T-helper 2 cell treated with Interferon-gamma antibody and Interleukin-4, amounts not matched to agents 5 μg/mL and 100 μg/mL, for 36 hours (primary cell): Measurements from ENCODE around the gene HRG.
"Not testable (repeated sequence)": the region's sequence is repeated elsewhere in the genome, so short reads cannot be mapped to it uniquely, and the experiment has no call there.

ENCODE experiments used
- DNase-seq: peaks from one replicate; pipeline ENCODE4 v3.0.0; 2021; ENCODE audit warnings: low spot score
- H3K27ac Mint-ChIP-seq: one replicate; pipeline ENCODE4 v1.8.0; 2021; ENCODE audit warnings: mild to moderate bottlenecking, mixed read lengths
- H3K27me3 Mint-ChIP-seq: one replicate; pipeline ENCODE4 v1.8.0; 2021; ENCODE audit warnings: low read depth, mixed read lengths
- H3K36me3 Mint-ChIP-seq: one replicate; pipeline ENCODE4 v1.8.0; 2021; ENCODE audit warnings: low read depth, mixed read lengths
- H3K4me1 Mint-ChIP-seq: one replicate; pipeline ENCODE4 v1.8.0; 2021; ENCODE audit warnings: low read depth, mixed read lengths
- H3K4me3 Mint-ChIP-seq: one replicate; pipeline ENCODE4 v1.8.0; 2022; ENCODE audit warnings: mild to moderate bottlenecking, moderate library complexity, mixed read lengths
- H3K9me3 Mint-ChIP-seq: one replicate; pipeline ENCODE4 v1.8.0; 2021; ENCODE audit warnings: mixed read lengths

HRG gene

GRCh38 chr3:186679151-186679550, 13.3 kb downstream of the HRG start:
- Mint-ChIP-seq H3K27ac (no peak overlapping the region), H3K27me3 (peaks cover 56% of the 10 kb centered on the region)

GRCh38 chr3:186680869-186681268, 15.1 kb downstream of the HRG start:
- H3K4me1 Mint-ChIP-seq: no peaks in the 10 kb centered on the region
- no peak for DNase-seq
- no peak overlapping the region for H3K27ac Mint-ChIP-seq
- H3K36me3 Mint-ChIP-seq: no peaks in the 10 kb centered on the region
- peaks cover 48% of the 10 kb centered on the region for H3K27me3 Mint-ChIP-seq
- H3K4me3 Mint-ChIP-seq: no peak overlapping the region
- peaks cover 11% of the 10 kb centered on the region for H3K9me3 Mint-ChIP-seq

More at GRCh38 chr3:186679151-186679550, 13.3 kb downstream of the HRG start:
- Mint-ChIP-seq H3K4me1 (no peaks in the 10 kb centered on the region), H3K9me3 (no peaks in the 10 kb centered on the region), H3K36me3 (no peaks in the 10 kb centered on the region), H3K4me3 (no peak overlapping the region)
- no peak for DNase-seq

DNA sequence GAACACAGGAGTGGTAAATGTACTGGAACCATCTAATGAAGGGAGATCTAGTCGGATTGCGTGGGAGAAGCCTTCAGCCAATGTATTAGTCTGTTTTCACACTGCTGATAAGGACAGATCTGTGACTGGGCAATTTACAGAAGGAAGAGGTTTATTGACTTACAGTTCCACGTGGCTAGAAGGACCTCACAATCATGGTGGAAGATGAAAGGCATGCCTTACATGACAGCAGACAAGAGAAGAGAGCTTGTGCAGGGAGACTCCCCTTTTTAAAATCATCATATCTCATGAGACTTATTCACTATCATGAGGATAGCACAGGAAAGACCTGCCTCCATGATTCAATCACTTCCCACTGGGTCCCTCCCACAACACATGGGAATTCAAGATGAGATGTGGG, 17.0 kb downstream of the HRG start:
- Mint-ChIP-seq H3K27ac (no peak overlapping the region), H3K27me3 (peaks cover 41% of the 10 kb centered on the region), H3K9me3 (peaks cover 11% of the 10 kb centered on the region), H3K4me3 (no peak overlapping the region), H3K4me1 (no peaks in the 10 kb centered on the region), H3K36me3 (no peaks in the 10 kb centered on the region)
- no peak for DNase-seq

- Mint-ChIP-seq H3K36me3 (no peaks in the 10 kb centered on the region), H3K27ac (no peak overlapping the region), H3K4me1 (no peaks in the 10 kb centered on the region), H3K4me3 (no peak overlapping the region), H3K27me3 (peaks cover 38% of the 10 kb centered on the region), H3K9me3 (peaks cover 11% of the 10 kb centered on the region)
- no peak for DNase-seq
These were observed 18.2 kb downstream of the HRG start for GRCh38 chr3:186683979-186684378.

GRCh38 chr3:186686475-186686874, 20.7 kb downstream of the HRG start:
- not testable (repeated sequence) for H3K4me3 Mint-ChIP-seq, H3K27ac Mint-ChIP-seq, H3K4me1 Mint-ChIP-seq, DNase-seq, H3K36me3 Mint-ChIP-seq
- peaks cover 27% of the 10 kb centered on the region for H3K27me3 Mint-ChIP-seq
- H3K9me3 Mint-ChIP-seq: peaks cover 11% of the 10 kb centered on the region

- peaks cover 28% of the 10 kb centered on the region for H3K27me3 Mint-ChIP-seq
- H3K4me3 Mint-ChIP-seq: no peak overlapping the region
These were observed 21.4 kb downstream of the HRG start for GRCh38 chr3:186687120-186687651.

GRCh38 chr3:186690304-186690703, 24.5 kb downstream of the HRG start:
- peaks cover 25% of the 10 kb centered on the region for H3K27me3 Mint-ChIP-seq
- H3K27ac Mint-ChIP-seq, H3K4me1 Mint-ChIP-seq, H3K4me3 Mint-ChIP-seq, H3K36me3 Mint-ChIP-seq, DNase-seq, H3K9me3 Mint-ChIP-seq: not testable (repeated sequence)

More at GRCh38 chr3:186687120-186687651, 21.4 kb downstream of the HRG start:
- H3K4me1 Mint-ChIP-seq: peaks cover 4% of the 10 kb centered on the region
- H3K36me3 Mint-ChIP-seq: no peaks in the 10 kb centered on the region
- no peak overlapping the region for H3K27ac Mint-ChIP-seq
- no peak for DNase-seq
- peaks cover 11% of the 10 kb centered on the region for H3K9me3 Mint-ChIP-seq

- H3K9me3 Mint-ChIP-seq: no peaks in the 10 kb centered on the region
- DNase-seq: no peak
- H3K27me3 Mint-ChIP-seq: peaks cover 24% of the 10 kb centered on the region
- H3K4me1 Mint-ChIP-seq: peaks cover 4% of the 10 kb centered on the region
- no peaks in the 10 kb centered on the region for H3K36me3 Mint-ChIP-seq
- no peak overlapping the region for H3K27ac Mint-ChIP-seq
- H3K4me3 Mint-ChIP-seq: no peak overlapping the region
These were observed 25.9 kb downstream of the HRG start for GRCh38 chr3:186691676-186692075.

- no peak for DNase-seq
- Mint-ChIP-seq H3K36me3 (no peaks in the 10 kb centered on the region), H3K27ac (no peak overlapping the region), H3K27me3 (peaks cover 17% of the 10 kb centered on the region), H3K9me3 (no peaks in the 10 kb centered on the region), H3K4me3 (no peak overlapping the region), H3K4me1 (peaks cover 4% of the 10 kb centered on the region)
These were observed 28.0 kb downstream of the HRG start for GRCh38 chr3:186693843-186694242.

GRCh38 chr3:186694288-186695032, 28.6 kb downstream of the HRG start:
- H3K27me3 Mint-ChIP-seq: peaks cover 19% of the 10 kb centered on the region
- no peak overlapping the region for H3K27ac Mint-ChIP-seq
- peaks cover 4% of the 10 kb centered on the region for H3K4me1 Mint-ChIP-seq
- H3K36me3 Mint-ChIP-seq: no peaks in the 10 kb centered on the region
- no peak for DNase-seq
- no peak overlapping the region for H3K4me3 Mint-ChIP-seq
- H3K9me3 Mint-ChIP-seq: no peaks in the 10 kb centered on the region

- Mint-ChIP-seq H3K4me1 (peaks cover 2% of the 10 kb centered on the region), H3K9me3 (no peaks in the 10 kb centered on the region), H3K36me3 (no peaks in the 10 kb centered on the region), H3K4me3 (no peak overlapping the region), H3K27me3 (peaks cover 21% of the 10 kb centered on the region), H3K27ac (no peak overlapping the region)
- DNase-seq: no peak
These were observed 30.7 kb downstream of the HRG start for GRCh38 chr3:186696522-186696921.

DNA sequence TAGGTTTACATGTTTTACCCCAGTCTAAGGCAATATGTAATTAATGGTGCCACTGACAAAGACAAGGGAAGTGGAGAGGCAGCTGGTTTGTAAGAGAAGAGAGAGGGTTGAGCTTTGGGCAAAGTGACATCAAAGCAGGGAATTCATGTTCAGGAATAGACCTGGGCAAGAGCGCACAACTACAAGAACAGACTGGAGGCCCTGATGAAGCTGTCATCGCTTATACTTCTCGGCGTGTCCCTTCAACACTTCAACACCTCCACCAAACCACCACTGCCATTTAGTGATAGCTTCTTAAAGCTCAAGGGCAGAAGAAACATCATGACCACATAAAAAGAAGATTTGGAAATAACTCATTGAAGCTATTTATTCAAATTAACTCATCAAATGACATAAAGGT, 31.7 kb downstream of the HRG start:
- Mint-ChIP-seq H3K27ac (no peak overlapping the region), H3K36me3 (no peaks in the 10 kb centered on the region), H3K27me3 (peaks cover 20% of the 10 kb centered on the region), H3K9me3 (no peaks in the 10 kb centered on the region), H3K4me3 (no peak overlapping the region), H3K4me1 (no peaks in the 10 kb centered on the region)
- no peak for DNase-seq

DNA sequence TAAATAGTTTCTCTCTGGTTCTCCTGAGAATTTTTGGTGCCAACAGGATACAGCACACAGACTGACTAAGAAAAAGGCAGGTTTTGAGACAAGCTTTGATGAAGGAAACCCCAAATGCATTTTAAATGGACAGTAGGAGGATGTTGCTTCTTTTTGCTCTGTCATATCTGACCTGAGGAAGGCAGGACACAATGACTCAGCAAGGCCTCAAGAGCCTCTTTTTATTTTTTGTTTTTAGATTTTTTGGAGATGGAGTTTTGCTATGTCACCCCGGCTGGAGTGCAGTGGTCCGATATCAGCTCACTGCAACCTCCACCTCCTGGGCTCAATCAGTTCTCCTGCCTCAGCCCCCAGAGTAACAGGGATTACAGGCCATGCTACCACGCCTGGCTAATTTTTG, 34.5 kb downstream of the HRG start:
- Mint-ChIP-seq H3K36me3 (no peaks in the 10 kb centered on the region), H3K4me3 (no peak overlapping the region), H3K27me3 (peaks cover 21% of the 10 kb centered on the region), H3K9me3 (no peaks in the 10 kb centered on the region), H3K27ac (no peak overlapping the region), H3K4me1 (no peaks in the 10 kb centered on the region)
- DNase-seq: no peak

DNA sequence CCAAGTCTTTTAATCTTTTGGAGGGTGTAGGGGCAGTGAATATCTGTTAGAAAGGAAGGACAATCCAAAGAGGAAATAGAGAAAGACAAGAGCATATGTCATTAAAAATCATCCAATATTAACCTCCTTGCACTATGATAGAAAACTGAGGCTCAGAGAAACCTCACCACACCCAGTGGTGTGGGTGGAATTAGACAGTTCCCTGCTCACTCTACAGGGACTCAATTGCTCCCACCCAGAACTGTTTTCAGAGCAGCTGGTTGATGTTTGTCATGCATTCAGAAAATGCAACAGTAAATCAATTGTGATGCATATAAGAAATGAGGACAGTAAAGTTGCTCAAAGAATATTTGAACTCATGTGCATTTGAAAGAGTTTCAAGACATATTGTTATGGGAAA, 36.6 kb downstream of the HRG start:
- H3K4me1 Mint-ChIP-seq, H3K9me3 Mint-ChIP-seq, DNase-seq, H3K27ac Mint-ChIP-seq, H3K36me3 Mint-ChIP-seq, H3K4me3 Mint-ChIP-seq: not testable (repeated sequence)
- peaks cover 32% of the 10 kb centered on the region for H3K27me3 Mint-ChIP-seq
